ENCODE results near the gene PPP4R2.

DNA sequence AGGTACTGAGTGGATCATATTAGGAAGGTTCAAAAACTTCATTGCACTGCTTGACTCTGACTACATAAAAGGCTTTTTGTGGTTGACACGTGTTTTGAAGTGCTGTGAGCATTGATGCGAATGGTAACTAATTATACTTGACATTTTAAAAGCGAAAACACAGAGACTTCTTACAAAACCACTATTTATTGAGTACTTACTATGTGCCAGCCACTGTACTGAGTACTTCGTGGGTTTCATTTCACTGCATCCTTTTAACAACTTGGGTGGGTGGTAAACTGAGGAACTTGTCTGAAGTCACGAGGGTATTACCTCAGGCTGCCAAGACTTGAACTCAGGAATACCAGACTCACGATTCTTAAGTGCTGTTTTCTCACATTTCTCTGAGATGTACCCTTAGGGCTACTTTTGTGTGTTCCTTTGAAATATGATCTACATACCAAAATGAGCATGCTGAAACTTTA is 45.3 kb upstream of the PPP4R2 start:
- TF ChIP-seq, protein P1, sequence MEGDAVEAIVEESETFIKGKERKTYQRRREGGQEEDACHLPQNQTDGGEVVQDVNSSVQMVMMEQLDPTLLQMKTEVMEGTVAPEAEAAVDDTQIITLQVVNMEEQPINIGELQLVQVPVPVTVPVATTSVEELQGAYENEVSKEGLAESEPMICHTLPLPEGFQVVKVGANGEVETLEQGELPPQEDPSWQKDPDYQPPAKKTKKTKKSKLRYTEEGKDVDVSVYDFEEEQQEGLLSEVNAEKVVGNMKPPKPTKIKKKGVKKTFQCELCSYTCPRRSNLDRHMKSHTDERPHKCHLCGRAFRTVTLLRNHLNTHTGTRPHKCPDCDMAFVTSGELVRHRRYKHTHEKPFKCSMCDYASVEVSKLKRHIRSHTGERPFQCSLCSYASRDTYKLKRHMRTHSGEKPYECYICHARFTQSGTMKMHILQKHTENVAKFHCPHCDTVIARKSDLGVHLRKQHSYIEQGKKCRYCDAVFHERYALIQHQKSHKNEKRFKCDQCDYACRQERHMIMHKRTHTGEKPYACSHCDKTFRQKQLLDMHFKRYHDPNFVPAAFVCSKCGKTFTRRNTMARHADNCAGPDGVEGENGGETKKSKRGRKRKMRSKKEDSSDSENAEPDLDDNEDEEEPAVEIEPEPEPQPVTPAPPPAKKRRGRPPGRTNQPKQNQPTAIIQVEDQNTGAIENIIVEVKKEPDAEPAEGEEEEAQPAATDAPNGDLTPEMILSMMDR (IDR thresholded peaks at IDR 0.05) = no peak
- no peak for TF ChIP-seq POLR2A (IDR thresholded peaks at IDR 0.05)
